IMR-90 (cell line): ENCODE data around the gene CNDP1. TPM values are rescaled to one million over a fixed set of nuclear protein-coding genes. Genes with fewer than 3 reads are reported as not detected.

Source experiments
- ATAC-seq: fragments of 200-7000 bp; cut with Tn5 transposase; 2 replicates; pipeline ENCODE4 v1.9.1; 2020; ENCODE audit warnings: low read depth, mild to moderate bottlenecking, moderate library complexity
- BruUV-seq: library from RNA; stranded (reverse); fragments of 400-500 nt; replicated peaks from 2 replicates; lab custom pipeline; 2021; lab: Mats Ljungman, UMichigan
- CTCF ChIA-PET: fragments of 300-600 bp; formaldehyde crosslinking; extraction: SDS; loops from one replicate; lab custom pipeline; 2021; ENCODE audit warnings: antibody characterized with exemption; lab: Yijun Ruan, JAX
- POLR2A ChIA-PET: fragments of 300-600 bp; sonication (Branson Sonifier 250); formaldehyde crosslinking; loops from one replicate; lab custom pipeline; 2022; ENCODE audit warnings: antibody characterized with exemption; ENCODE audit not compliant: unreplicated experiment; lab: Charles Lee
- DNase-seq: peaks from one replicate; pipeline ENCODE4 v3.0.0; 2013
- H2AFZ ChIP-seq: replicated peaks from 2 replicates; pipeline ENCODE3; 2013; ENCODE audit warnings: low read length, mild to moderate bottlenecking; ENCODE audit not compliant: poor library complexity
- H2AK5ac ChIP-seq: 2 replicates; pipeline ENCODE4 v1.6.1; 2013; ENCODE audit warnings: low read depth, low read length, inconsistent platforms
- H2AK9ac ChIP-seq: replicated peaks from 2 replicates; pipeline ENCODE3; 2013; ENCODE audit warnings: mild to moderate bottlenecking, low read depth, low read length, moderate library complexity; ENCODE audit not compliant: poor library complexity
- H2BK120ac ChIP-seq: 2 replicates; pipeline ENCODE4 v1.6.1; 2013; ENCODE audit warnings: low read depth, low read length, inconsistent platforms
- H2BK15ac ChIP-seq: 3 replicates; pipeline ENCODE4 v1.6.1; 2013; ENCODE audit warnings: low read depth, low read length, inconsistent platforms
- H2BK20ac ChIP-seq: 2 replicates; pipeline ENCODE4 v1.6.1; 2013; ENCODE audit warnings: low read depth, mild to moderate bottlenecking, inconsistent platforms, low read length, moderate library complexity
- H2BK5ac ChIP-seq: 2 replicates; pipeline ENCODE4 v1.6.1; 2013; ENCODE audit warnings: mild to moderate bottlenecking, low read depth, low read length, inconsistent platforms; ENCODE audit not compliant: poor library complexity, severe bottlenecking
- H3K14ac ChIP-seq: replicated peaks from 2 replicates; pipeline ENCODE4 v1.6.1; 2013; ENCODE audit warnings: low read depth, low read length, inconsistent platforms
- H3K18ac ChIP-seq: 2 replicates; pipeline ENCODE4 v1.6.1; 2013; ENCODE audit warnings: low read depth, low read length, control low read depth
- H3K23ac ChIP-seq: 2 replicates; pipeline ENCODE4 v1.6.1; 2013; ENCODE audit warnings: low read depth, low read length, inconsistent platforms
- H3K27ac ChIP-seq: 2 replicates; pipeline ENCODE4 v1.5.1; 2013; ENCODE audit warnings: mild to moderate bottlenecking, control low read depth, low read length; ENCODE audit not compliant: insufficient read depth
- H3K27me3 ChIP-seq: 2 replicates; pipeline ENCODE4 v1.6.1; 2013; ENCODE audit warnings: low read length; ENCODE audit not compliant: control insufficient read depth, insufficient read depth
- H3K36me3 ChIP-seq: 2 replicates; pipeline ENCODE4 v1.6.1; 2013; ENCODE audit warnings: low read length, mixed read lengths; ENCODE audit not compliant: control insufficient read depth, insufficient read depth
- H3K4ac ChIP-seq: 2 replicates; pipeline ENCODE4 v1.6.1; 2013; ENCODE audit warnings: low read depth, low read length, inconsistent platforms
- H3K4me1 ChIP-seq: 2 replicates; pipeline ENCODE4 v1.6.1; 2013; ENCODE audit warnings: low read length, mixed read lengths; ENCODE audit not compliant: control insufficient read depth, insufficient read depth
- H3K4me2 ChIP-seq: 2 replicates; pipeline ENCODE4 v1.6.1; 2013; ENCODE audit warnings: low read depth, mild to moderate bottlenecking, control low read depth, low read length, moderate library complexity
- H3K4me3 ChIP-seq: 2 replicates; pipeline ENCODE4 v1.5.1; 2013; ENCODE audit warnings: low read depth, mild to moderate bottlenecking, control low read depth, low read length, moderate library complexity; ENCODE audit not compliant: insufficient read depth
- H3K56ac ChIP-seq: 2 replicates; pipeline ENCODE4 v1.6.1; 2013; ENCODE audit warnings: low read length, inconsistent platforms; ENCODE audit not compliant: insufficient read depth; ENCODE audit errors: extremely low read depth
- H3K79me1 ChIP-seq, 2 experiments: 2 replicates each; pipeline ENCODE4 v1.6.1; 2013; ENCODE audit warnings: low read length in 2 of 2, inconsistent platforms in 1 of 2, low read depth in 1 of 2
- H3K9ac ChIP-seq: 2 replicates; pipeline ENCODE4 v1.6.1; 2013; ENCODE audit warnings: low read depth, low read length, control low read depth
- H3K9me1 ChIP-seq: 2 replicates; pipeline ENCODE4 v1.6.1; 2013; ENCODE audit warnings: low read length, inconsistent platforms; ENCODE audit not compliant: insufficient read depth
- H3K9me3 ChIP-seq: 2 replicates; pipeline ENCODE4 v1.6.1; 2013; ENCODE audit warnings: low read length; ENCODE audit not compliant: control insufficient read depth, insufficient read depth
- H4K20me1 ChIP-seq: 2 replicates; pipeline ENCODE4 v1.6.1; 2013; ENCODE audit warnings: low read length, inconsistent platforms; ENCODE audit not compliant: insufficient read depth
- H4K5ac ChIP-seq: 2 replicates; pipeline ENCODE4 v1.6.1; 2013; ENCODE audit warnings: mild to moderate bottlenecking, low read depth, low read length, control low read depth
- H4K8ac ChIP-seq, 2 experiments: 2 replicates each; pipeline ENCODE4 v1.6.1; 2013; ENCODE audit warnings: low read depth in 2 of 2, low read length in 2 of 2, control low read depth in 1 of 2, inconsistent platforms in 1 of 2
- H4K91ac ChIP-seq: 2 replicates; pipeline ENCODE4 v1.6.1; 2013; ENCODE audit warnings: low read depth, low read length, inconsistent platforms; ENCODE audit not compliant: insufficient read depth
- POLR2A ChIP-seq: IDR thresholded peaks from 2 replicates; pipeline ENCODE4 v1.6.1; 2012; ENCODE audit warnings: mild to moderate bottlenecking, low read depth, low read length
- SMC3 ChIP-seq: fragments of 150-350 bp; IDR thresholded peaks from 2 replicates; pipeline ENCODE4 v1.6.1; 2016; ENCODE audit warnings: low read depth, mild to moderate bottlenecking, antibody characterized with exemption, low read length, moderate library complexity
- WGBS, 2 experiments: methylation state at CpG; one replicate each; pipeline versions ENCODE4 v1.1.5 to v1.1.7; 2013; ENCODE audit warnings: missing lambda C conversion rate in 2 of 2; ENCODE audit not compliant: insufficient read length in 1 of 2; ENCODE audit errors: extremely low coverage in 2 of 2; 5-methylcytosine and 5-hydroxymethylcytosine counted together
- dilution Hi-C: fragments of 300-500 bp; cut with HindIII; formaldehyde crosslinking; loops from one replicate; pipeline ENCODE4 v1.14.3; 2018; ENCODE audit warnings: low sequenced_read_pairs; ENCODE audit not compliant: unreplicated experiment
- in situ Hi-C: fragments of 300-500 bp; cut with MboI; formaldehyde crosslinking; loops from 3 replicates; pipeline ENCODE4 v1.14.3; 2019; ENCODE audit warnings: low sequenced_read_pairs, inconsistent platforms, mixed read lengths
- intact Hi-C: fragments of 100-400 bp; cut with micrococcal nuclease; formaldehyde crosslinking; loops from 2 replicates; pipeline ENCODE4 v1.10.0; 2022
- polyA plus RNA-seq, 3 experiments: library from polyadenylated mRNA; depleted of rRNA; stranded (reverse); fragments of >200 nt; gene quantifications; 2 replicates each; pipeline ENCODE4 v1.2.3, GENCODE V29; 2012; ENCODE audit warnings: low replicate concordance in 1 of 3
- total RNA-seq: library from RNA; depleted of rRNA; stranded (reverse); fragments of >200 nt; gene quantifications from 2 replicates; pipeline ENCODE4 v1.2.3, GENCODE V29; 2012

CNDP1 gene
- total and polyA plus RNA-seq, 2 of the 4 experiments (the other 2 are of a cell fraction) = not detected

DNA sequence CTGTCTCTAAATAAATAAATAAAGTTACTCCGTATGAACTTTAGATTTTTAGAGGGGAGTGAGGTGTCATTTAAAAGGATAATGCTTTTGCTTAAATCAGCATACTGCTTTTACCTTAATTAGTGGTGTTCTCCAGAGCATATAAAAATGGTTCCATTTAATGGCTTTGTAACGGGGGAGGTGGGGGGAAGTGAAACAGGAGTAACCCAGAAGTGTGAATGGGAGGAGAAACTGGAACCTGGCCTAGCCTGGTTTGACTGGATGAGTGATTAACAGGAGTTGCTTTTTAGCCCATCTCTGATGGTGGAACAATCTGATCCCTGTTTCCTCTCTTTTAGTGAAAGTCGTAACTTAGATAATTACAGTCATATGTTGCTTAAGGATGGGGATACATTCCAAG, 36.5 kb upstream of the CNDP1 start:
- intact Hi-C loops (loop anchor here (2.0 to 5.0 kb wide), 3 partner anchors 55 to 1850 kb away; no protein-coding TSS in a partner anchor), dilution Hi-C loops (no loop called here), in situ Hi-C loops (no loop called here)
- H3K4me3 ChIP-seq = no peak overlapping the region
- H2BK20ac ChIP-seq = no peak overlapping the region
- H2BK5ac ChIP-seq = no peak overlapping the region
- H3K9me1 ChIP-seq = peaks cover 4% of the 10 kb centered on the region; the same call in 1 of the 2 replicates
- POLR2A ChIA-PET = no interaction called here
- peaks cover 2% of the 10 kb centered on the region; the same call in 1 of the 2 replicates for H3K27me3 ChIP-seq
- no peaks in the 10 kb centered on the region for H3K9me3 ChIP-seq
- H3K27ac ChIP-seq = no peak overlapping the region
- H2AFZ ChIP-seq = no peak overlapping the region
- H3K79me1 ChIP-seq = peaks cover 16 to 27% of the 10 kb centered on the region in 2 experiments
- ATAC-seq (no peak), DNase-seq (no peak)
- H3K4me2 ChIP-seq = no peak overlapping the region
- H4K8ac ChIP-seq = no peak overlapping the region
- H2AK5ac ChIP-seq = no peak overlapping the region
- CTCF ChIA-PET = interaction anchor here (0.7 kb wide), 1 partner anchor 58 kb away, joined by 4 read pairs; no protein-coding TSS in a partner anchor
- H3K36me3 ChIP-seq = peaks cover 14% of the 10 kb centered on the region
- H4K20me1 ChIP-seq = no peaks in the 10 kb centered on the region
- H4K5ac ChIP-seq = no peak overlapping the region
- H3K4ac ChIP-seq = no peak overlapping the region
- no peak overlapping the region for H3K56ac ChIP-seq
- BruUV-seq = TSS peak; percentile 31
- no peak overlapping the region for H2BK120ac ChIP-seq
- H3K18ac ChIP-seq = no peak overlapping the region
- H3K14ac ChIP-seq = no peak overlapping the region
- peaks cover 5% of the 10 kb centered on the region; the same call in 1 of the 2 replicates for H3K4me1 ChIP-seq
- no peak overlapping the region for H3K23ac ChIP-seq
- H2AK9ac ChIP-seq = no peak overlapping the region
- TF ChIP-seq POLR2A (no peak), SMC3 (no peak)
- no peak overlapping the region for H4K91ac ChIP-seq
- no peak overlapping the region for H3K9ac ChIP-seq
- WGBS, 2 experiments = no CpG with 5 or more reads among the region's 3 CpGs
- no peak overlapping the region for H2BK15ac ChIP-seq
